ENCODE measurements around the gene FAT1.
"Not testable (repeated sequence)": the region's sequence is repeated elsewhere in the genome, so short reads cannot be mapped to it uniquely, and the experiment has no call there.

Gene FAT1

DNA sequence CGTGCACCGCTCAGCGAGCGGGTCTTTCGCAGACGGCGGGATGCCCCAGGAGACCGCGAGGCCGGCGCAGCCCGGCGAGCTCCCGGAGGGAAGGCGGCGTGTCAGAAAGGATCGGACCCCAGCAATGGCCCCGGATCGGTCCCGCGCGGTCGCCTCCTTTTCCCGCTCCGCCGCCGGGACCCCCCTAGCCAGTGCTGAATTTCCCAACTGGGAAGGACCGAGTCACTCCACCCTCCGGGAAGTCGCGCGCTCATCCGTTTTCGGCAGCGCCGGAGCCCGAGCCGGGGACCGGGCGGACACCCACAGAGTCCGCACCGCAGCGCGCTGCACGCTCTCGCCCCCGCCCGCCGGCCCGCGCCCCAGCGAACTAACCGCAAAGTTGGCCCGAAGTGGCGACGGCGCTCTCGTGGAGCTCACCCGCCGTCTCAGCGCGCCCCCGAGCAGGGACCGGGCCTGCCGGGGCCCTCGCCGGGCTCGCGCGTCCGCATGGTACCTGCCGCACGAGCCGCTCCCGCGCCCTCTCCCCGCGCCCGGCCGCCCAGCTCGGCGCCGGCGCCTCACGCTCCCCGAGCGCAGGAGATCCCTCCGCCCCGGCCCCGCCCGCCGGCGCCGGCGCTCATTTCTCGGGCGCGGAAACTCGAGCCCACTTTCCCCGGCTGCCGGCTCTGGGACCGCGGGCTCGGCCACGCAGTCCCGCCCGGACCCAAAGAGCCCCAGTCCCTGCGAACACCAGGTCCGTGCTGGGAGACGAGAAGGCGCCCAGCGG is at the start of gene FAT1:
TSS of gene FAT1 (minus strand) at position 565 of the 766 bp plus-strand sequence. CDS start 14,029 bp downstream, outside the sequence.
- DNase-seq, result no peak

DNA sequence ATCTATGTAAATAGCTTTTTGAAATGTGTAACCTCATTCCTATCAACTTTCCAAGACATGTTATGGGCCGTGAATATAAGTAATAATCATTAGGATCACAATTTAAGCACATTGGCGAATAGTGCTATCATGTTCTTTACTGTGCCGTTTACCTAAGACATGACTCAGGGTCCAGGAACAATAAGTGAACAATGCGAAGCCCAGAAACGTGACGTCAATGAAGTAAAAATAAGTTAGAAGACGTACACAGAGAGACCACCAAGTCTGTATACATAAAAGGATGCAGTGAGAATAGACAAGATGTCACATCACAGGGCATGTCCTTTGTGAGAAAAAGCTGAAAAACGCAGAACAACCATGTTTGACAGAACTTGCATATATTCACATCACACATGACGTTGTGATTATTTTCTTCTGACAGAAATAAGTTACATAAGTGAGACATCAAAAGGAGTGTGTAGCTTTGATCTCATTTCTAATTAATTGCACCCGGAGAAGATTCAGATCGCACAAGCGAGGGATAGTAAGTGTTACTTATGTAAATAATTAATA is 49.4 kb upstream of the FAT1 start:
- no peak for DNase-seq

GRCh38 chr4:186771624-186772023 is 48.0 kb upstream of the FAT1 start:
- no peak for DNase-seq

DNA sequence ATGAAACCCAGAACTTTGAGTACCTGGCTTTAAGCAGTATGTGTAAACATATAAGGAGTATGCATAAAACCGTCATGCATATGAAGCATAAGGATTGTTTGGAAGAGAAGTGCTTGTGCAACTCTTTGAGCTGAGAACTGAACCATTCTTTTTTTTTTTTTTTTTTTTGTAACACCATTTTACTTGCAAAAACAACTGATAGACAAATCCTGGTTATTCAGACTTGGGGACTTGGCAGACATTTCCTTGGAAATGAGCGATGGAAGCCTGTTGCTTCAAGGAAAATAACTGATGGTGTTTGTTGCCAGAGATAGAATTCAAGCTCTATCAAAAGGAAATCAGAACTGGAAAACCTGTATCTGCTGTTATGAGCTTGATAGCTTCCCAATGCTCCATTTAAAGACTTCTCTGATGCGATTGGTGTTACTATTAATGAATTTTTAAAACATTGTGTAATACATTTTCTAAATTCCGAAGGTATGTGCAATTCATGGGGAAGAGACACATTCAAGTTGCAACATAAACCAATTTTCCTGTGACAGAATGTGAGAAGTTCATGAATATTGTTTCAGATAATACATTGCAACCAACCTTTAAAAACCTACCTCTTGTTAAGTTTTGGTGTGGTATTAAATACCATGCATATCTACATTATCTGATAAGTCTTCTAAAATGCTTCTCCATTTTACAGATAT is 47.0 kb upstream of the FAT1 start:
- DNase-seq, result no peak

GRCh38 chr4:186767794-186768193 is 44.1 kb upstream of the FAT1 start:
- no peak for DNase-seq

- DNase-seq, result no peak
Observed at GRCh38 chr4:186765673-186766546, 42.3 kb upstream of the FAT1 start.

- DNase-seq, result no peak
Observed at GRCh38 chr4:186765138-186765537, 41.5 kb upstream of the FAT1 start.

- DNase-seq, result no peak
Observed at GRCh38 chr4:186764457-186764856, 40.8 kb upstream of the FAT1 start.

DNA sequence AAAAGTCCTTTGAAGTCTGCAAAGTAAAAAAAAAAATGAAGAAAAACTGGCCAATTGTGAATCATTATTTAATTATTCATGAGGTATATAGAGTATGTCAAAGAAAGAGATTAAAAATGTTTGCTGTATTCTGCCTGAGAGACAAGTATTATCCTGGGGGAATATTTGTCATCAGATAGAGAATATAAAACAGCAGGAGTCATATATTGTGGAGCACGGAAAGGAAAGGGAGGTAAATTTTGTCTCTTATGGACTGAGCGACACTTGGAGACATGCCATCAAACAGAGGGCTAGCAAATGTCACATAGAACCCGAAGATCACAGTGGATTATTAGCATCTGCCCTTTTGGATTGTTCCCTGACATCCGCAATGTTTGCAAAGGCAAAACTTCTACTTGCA is 39.2 kb upstream of the FAT1 start:
- no peak for DNase-seq

GRCh38 chr4:186762361-186762760 is 38.7 kb upstream of the FAT1 start:
- no peak for DNase-seq

- not testable (repeated sequence) for DNase-seq
Observed at GRCh38 chr4:186761956-186762355, 38.3 kb upstream of the FAT1 start.

DNA sequence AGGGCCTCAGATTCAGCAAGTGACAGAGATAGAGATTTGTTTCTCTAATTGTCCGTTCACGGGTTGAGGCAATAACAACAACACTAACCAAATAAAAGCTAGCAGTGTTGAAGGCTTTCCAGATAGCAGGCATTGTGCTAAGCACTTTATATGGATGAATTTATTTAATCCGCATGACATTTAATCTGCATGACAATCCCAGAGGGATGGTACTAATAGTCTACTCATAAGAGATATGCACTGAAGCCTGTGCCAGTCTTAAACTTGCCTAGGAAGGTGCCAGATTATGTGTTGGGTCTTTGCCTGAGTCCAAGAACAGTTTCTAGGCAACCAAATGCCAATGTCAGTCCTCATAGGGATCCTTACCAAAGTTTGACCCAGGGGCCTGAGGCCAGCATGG is 37.7 kb upstream of the FAT1 start:
- DNase-seq, result no peak

GRCh38 chr4:186760576-186760975 is 36.9 kb upstream of the FAT1 start:
- DNase-seq, result no peak

GRCh38 chr4:186759990-186760389 is 36.3 kb upstream of the FAT1 start:
- DNase-seq, result no peak

- DNase-seq, result no peak
Observed at GRCh38 chr4:186758929-186759682, 35.5 kb upstream of the FAT1 start.

GRCh38 chr4:186757696-186758355 is 34.2 kb upstream of the FAT1 start:
- DNase-seq, result no peak

GRCh38 chr4:186756550-186756949 is 32.9 kb upstream of the FAT1 start:
- not testable (repeated sequence) for DNase-seq

DNA sequence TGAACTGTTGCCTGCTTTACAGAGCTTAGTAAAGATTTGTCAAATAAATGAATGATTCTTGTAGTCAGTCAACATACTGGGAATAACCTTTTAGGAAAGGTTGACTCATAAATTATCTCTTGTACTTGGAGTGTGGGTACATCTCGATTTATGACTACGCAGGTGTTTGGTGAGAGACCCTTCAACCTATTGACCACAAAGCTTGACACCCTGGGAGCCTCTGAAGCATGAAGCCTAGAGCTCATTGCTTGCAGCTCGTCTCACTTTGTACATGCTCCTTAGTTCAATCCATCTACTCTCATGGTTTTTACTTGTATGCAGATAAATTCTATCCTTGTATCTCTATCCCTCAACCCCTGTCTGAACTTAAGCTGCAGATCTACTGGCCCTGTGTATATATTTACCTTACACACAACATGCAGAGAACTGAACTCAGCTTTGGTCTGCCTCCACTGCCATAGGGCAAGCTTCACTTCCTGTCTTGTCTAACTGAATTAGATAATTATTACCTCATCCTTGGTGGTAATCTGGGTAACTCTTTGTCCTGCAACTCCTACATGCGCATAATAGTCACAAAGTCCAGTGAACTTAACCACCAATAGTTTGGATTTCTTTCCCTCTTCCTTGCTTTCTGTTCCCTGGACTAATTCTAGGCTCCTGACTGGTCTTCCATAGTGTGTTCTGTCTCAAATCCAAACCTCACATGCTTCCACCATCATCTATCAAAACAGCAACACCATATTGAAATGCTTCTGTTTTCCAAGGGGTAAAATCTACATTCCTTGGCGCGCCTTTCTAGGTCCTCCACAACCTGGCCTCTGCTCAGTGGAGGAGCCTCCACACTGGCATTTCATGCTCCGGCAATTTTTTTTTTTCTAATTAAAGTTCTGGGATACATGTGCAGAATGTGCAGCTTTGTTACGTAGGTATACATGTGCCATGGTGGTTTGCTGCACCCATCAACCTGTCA is 32.2 kb upstream of the FAT1 start:
- DNase-seq, result no peak

GRCh38 chr4:186754976-186755375 is 31.3 kb upstream of the FAT1 start:
- no peak for DNase-seq

- no peak for DNase-seq
Observed at GRCh38 chr4:186752325-186752724, 28.7 kb upstream of the FAT1 start.

Measured in activated CD4-positive, CD25-positive, alpha-beta regulatory T cell treated with anti-CD3 and anti-CD28 coated beads, Interleukin-2, amount 50 U/mL, for 72 hours (primary cell).